ENCODE results near the gene ARID1B.

ARID1B gene

DNA sequence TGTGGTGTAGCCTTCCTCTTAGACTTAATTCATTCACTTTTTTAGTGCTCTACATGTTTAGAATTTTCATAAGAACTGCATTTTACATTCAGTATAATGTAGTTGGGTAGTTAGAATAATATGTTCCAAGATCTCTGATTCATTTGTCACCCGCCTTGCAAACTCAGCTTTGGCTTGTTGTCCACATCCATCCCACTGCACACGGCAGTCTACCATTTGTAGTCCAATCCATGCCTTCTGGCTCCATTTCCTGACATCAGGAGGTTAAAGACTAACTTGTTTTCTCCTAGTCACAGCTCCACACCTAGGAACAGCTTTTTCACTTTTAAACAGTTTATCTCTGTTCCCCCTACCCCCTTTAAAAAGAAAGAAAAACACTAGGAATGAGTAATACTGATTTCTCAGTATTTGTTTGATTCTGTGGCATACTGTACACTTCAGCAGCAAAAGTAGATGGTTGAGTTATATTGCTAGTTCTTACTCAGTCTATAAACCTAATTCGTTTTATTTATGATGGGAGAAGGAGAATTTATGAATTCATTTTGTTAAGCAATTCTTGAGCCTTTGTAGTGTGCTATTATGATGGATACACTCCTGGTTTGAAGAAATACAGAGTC lies 180.9 kb downstream of the ARID1B start:
- Histone ChIP-seq H3K4me3 (ENCODE audit: low read depth, low read length) (no peak overlapping the region), H3K4me1 (peaks cover 20% of the 10 kb centered on the region), H3K27me3 (no peaks in the 10 kb centered on the region), H3K9me3 (no peaks in the 10 kb centered on the region), H3K36me3 (no peaks in the 10 kb centered on the region)
- DNase-seq = no peak
- TF ChIP-seq, protein P1, sequence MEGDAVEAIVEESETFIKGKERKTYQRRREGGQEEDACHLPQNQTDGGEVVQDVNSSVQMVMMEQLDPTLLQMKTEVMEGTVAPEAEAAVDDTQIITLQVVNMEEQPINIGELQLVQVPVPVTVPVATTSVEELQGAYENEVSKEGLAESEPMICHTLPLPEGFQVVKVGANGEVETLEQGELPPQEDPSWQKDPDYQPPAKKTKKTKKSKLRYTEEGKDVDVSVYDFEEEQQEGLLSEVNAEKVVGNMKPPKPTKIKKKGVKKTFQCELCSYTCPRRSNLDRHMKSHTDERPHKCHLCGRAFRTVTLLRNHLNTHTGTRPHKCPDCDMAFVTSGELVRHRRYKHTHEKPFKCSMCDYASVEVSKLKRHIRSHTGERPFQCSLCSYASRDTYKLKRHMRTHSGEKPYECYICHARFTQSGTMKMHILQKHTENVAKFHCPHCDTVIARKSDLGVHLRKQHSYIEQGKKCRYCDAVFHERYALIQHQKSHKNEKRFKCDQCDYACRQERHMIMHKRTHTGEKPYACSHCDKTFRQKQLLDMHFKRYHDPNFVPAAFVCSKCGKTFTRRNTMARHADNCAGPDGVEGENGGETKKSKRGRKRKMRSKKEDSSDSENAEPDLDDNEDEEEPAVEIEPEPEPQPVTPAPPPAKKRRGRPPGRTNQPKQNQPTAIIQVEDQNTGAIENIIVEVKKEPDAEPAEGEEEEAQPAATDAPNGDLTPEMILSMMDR (IDR thresholded peaks at IDR 0.05; ENCODE audit: low read depth, low read length) = no peak

DNA sequence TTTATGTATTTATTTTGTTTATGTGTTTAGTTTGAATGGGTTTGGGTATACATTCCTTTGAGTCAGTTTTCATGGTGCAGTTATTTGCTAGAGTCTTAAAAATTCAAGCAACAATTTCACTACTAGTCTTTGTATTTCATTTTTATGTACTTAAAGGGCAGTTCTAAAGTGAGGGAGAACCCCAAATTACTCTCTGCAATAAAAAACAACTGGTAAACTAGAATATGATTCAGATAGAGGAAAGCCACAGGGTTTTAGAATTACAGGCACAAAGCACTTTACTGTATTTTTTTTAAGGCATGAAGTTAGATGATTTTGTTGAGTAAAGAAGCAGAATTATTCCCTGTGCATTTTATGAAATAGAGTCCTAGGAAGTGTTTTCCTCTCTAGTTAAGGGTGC lies 183.3 kb downstream of the ARID1B start:
- TF ChIP-seq, protein P1 (IDR thresholded peaks at IDR 0.05; ENCODE audit: low read depth, low read length) = no peak
- no peak for DNase-seq
- Histone ChIP-seq H3K4me1 (peaks cover 10% of the 10 kb centered on the region), H3K4me3 (ENCODE audit: low read depth, low read length) (no peak overlapping the region), H3K9me3 (no peaks in the 10 kb centered on the region), H3K36me3 (no peaks in the 10 kb centered on the region), H3K27me3 (no peaks in the 10 kb centered on the region)

DNA sequence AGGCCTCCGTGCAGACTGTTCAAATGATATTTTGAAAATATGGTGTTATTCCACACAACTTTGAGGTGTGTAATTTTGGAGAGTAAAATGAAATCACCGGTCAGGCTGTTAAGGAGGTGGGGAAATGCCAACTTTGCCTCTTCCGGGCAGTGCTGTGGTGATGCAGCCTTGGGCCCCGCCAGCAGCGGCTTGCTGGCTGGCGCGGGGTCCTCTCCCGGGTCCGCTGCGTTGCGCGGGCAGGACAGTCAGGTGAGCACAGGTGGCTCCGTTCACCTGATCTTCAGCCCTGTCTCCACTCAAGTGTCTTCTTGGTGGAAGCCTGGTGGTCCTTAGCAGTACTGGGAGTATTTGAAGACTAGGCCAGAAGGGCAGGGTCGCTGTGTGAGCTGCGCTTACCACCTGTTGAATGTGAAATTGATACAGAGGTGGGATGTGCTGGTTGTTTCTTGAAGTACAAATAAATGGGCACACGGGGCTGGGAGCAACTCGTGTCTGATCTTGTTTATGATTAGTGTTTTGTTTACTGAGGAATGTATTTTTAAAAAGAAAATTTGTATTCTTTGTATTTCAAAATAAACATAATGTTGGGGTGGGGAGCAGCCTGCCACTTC lies 184.2 kb downstream of the ARID1B start:
- Histone ChIP-seq H3K36me3 (no peaks in the 10 kb centered on the region), H3K9me3 (no peaks in the 10 kb centered on the region), H3K27me3 (no peaks in the 10 kb centered on the region), H3K4me3 (ENCODE audit: low read depth, low read length) (no peak overlapping the region), H3K4me1 (peaks cover 4% of the 10 kb centered on the region; the same call in 1 of the 2 replicates)
- no peak for DNase-seq
- TF ChIP-seq, protein P1 (IDR thresholded peaks at IDR 0.05; ENCODE audit: low read depth, low read length) = no peak

DNA sequence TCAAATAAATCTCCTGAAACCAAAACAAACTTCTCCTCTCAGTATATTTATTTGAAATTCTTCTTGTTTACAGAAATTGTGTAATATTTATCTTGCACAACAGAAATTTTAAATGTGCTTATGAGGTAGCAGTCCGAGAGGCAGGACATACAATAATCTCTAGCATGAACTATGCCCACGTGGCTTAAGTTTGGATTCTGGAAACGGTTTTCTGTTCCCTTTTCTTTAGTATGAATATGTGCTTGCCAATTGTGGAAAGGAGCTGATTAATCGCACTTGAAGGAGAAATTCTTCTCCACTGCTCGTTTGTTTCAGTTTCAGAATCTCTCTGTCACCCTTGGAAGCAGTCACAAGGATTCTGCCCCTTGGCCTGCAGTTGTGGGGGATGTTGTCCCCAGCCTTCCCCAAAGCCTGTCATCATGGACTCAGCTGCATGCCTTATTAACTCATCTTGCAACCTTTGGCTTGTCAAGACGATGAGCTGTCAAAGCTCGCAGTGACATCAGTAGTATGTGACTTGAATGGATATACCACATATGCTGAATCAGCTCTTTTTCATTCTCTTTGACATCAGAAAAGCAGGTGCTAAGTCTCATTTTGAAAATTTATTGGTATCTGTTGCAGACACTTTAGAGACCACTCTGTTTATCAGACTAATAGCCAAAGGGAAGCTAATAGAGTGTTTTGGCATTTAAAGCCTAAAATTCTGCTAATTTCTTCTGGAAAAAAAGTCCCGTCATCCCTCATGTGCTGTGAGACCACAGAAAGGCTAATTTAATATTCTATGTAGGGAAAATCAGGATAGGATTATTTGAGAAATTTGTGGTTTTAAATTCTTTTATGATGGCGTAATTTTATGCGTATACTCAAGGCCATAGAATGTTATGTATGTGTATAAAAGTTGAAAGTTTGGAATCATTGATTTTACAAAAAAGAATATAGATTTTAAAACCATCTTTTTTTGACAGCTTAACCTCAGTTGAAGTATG lies 186.8 kb downstream of the ARID1B start:
- H3K9me3 ChIP-seq = no peaks in the 10 kb centered on the region
- H3K4me3 ChIP-seq (ENCODE audit: low read depth, low read length) = no peak overlapping the region
- no peaks in the 10 kb centered on the region for H3K36me3 ChIP-seq
- no peak for DNase-seq
- no peaks in the 10 kb centered on the region for H3K27me3 ChIP-seq
- H3K4me1 ChIP-seq = peaks cover 1% of the 10 kb centered on the region; the same call in 1 of the 2 replicates
- TF ChIP-seq, protein P1 (IDR thresholded peaks at IDR 0.05; ENCODE audit: low read depth, low read length) = no peak

DNA sequence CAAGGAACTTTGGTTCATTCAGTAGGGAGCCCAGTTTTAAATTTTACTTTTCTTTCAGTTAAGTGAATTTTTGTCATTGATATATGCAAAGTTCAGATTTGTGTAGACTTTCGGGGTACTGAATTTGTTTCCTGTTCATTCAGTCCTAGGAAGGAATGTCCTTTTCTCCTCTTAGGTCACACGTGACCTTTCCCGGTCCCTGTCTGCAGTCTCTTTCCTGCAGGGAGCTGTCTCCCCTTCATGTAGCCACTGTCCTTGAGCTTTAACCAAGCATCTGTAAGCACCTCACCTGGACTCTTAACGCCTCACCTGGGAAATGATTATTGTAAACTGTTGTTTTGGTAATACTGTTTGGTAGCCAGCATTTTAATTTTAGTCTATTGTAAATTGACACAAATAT lies 190.7 kb downstream of the ARID1B start:
- Histone ChIP-seq H3K4me3 (ENCODE audit: low read depth, low read length) (no peak overlapping the region), H3K4me1 (no peaks in the 10 kb centered on the region), H3K36me3 (no peaks in the 10 kb centered on the region), H3K27me3 (no peaks in the 10 kb centered on the region), H3K9me3 (no peaks in the 10 kb centered on the region)
- TF ChIP-seq, protein P1 (IDR thresholded peaks at IDR 0.05; ENCODE audit: low read depth, low read length) = no peak
- DNase-seq = no peak
